DOHH2 (cell line): ENCODE results near the gene ZNF182.

Source experiments
- CTCF ChIP-seq: fragments of 200-600 bp; sonication (generic); IDR thresholded peaks from one replicate; pipeline ENCODE4 v1.5.1; 2014; ENCODE audit warnings: antibody characterized with exemption, mild to moderate bottlenecking, low read depth, low read length; ENCODE audit not compliant: poor library complexity, severe bottlenecking
- EZH2phosphoT487 ChIP-seq: fragments of 200-600 bp; sonication (generic); IDR thresholded peaks from 2 replicates; pipeline ENCODE4 v1.6.1; 2017; ENCODE audit warnings: borderline replicate concordance, mild to moderate bottlenecking, antibody characterized with exemption, low read length, moderate library complexity, mixed read lengths

- TF ChIP-seq CTCF: no peak
- no peak for TF ChIP-seq EZH2phosphoT487
Measured at GRCh38 chrX:47973235-47973634, 30.6 kb downstream of the ZNF182 start.
